GM06990 (cell line): Measurements from ENCODE around the gene ZGRF1.
"Not testable (repeated sequence)": the region's sequence is repeated elsewhere in the genome, so short reads cannot be mapped to it uniquely, and the experiment has no call there.

ENCODE experiments used
- DNase-seq: peaks from one replicate; pipeline ENCODE4 v3.0.0-alpha.2; 2011; ENCODE audit not compliant: insufficient read length; ENCODE audit errors: extremely low read depth
- H3K27me3 ChIP-seq: replicated peaks from 2 replicates; pipeline ENCODE4 v1.6.0; 2011; ENCODE audit warnings: low read length; ENCODE audit not compliant: control insufficient read depth, insufficient read depth
- H3K36me3 ChIP-seq: 2 replicates; pipeline ENCODE4 v1.5.1; 2011; ENCODE audit warnings: low read length; ENCODE audit not compliant: control insufficient read depth, insufficient read depth
- H3K4me3 ChIP-seq: replicated peaks from 2 replicates; pipeline ENCODE4 v1.5.1; 2011; ENCODE audit warnings: low read depth, mild to moderate bottlenecking, control low read depth, low read length
- CTCF ChIP-seq: IDR thresholded peaks from 2 replicates; pipeline ENCODE4 v1.5.1; 2011; ENCODE audit warnings: low read length, control low read depth, mild to moderate bottlenecking, inconsistent platforms; ENCODE audit not compliant: insufficient read depth, poor library complexity, severe bottlenecking

Gene ZGRF1

GRCh38 chr4:112633477-112634235 is 3.1 kb downstream of the ZGRF1 start:
- peak; percentile 46 for TF ChIP-seq CTCF
- Histone ChIP-seq H3K4me3 (no peak overlapping the region), H3K36me3 (peaks cover 1% of the 10 kb centered on the region; the same call in 1 of the 2 replicates)

GRCh38 chr4:112626228-112626627 is 10.5 kb downstream of the ZGRF1 start:
- H3K27me3 ChIP-seq, result no peaks in the 10 kb centered on the region
- peaks cover 1% of the 10 kb centered on the region; the same call in 1 of the 2 replicates for H3K36me3 ChIP-seq
- no peak for TF ChIP-seq CTCF
- H3K4me3 ChIP-seq, result no peak overlapping the region
- no peak for DNase-seq

More at GRCh38 chr4:112633477-112634235, 3.1 kb downstream of the ZGRF1 start:
- no peaks in the 10 kb centered on the region for H3K27me3 ChIP-seq
- DNase-seq, result peak; percentile 19

- Histone ChIP-seq H3K4me3 (no peak overlapping the region), H3K27me3 (no peaks in the 10 kb centered on the region), H3K36me3 (peaks cover 2% of the 10 kb centered on the region; the same call in 1 of the 2 replicates)
- DNase-seq, result no peak
- no peak for TF ChIP-seq CTCF
These were observed 19.7 kb downstream of the ZGRF1 start for GRCh38 chr4:112616984-112617383.

GRCh38 chr4:112612814-112613213 is 23.9 kb downstream of the ZGRF1 start:
- DNase-seq, H3K27me3 ChIP-seq, H3K4me3 ChIP-seq, H3K36me3 ChIP-seq: not testable (repeated sequence)

- TF ChIP-seq CTCF, result peak; percentile 67
- no peak overlapping the region for H3K4me3 ChIP-seq
- DNase-seq, result no peak
- H3K36me3 ChIP-seq, result no peaks in the 10 kb centered on the region
- H3K27me3 ChIP-seq, result no peaks in the 10 kb centered on the region
These were observed 32.1 kb downstream of the ZGRF1 start for GRCh38 chr4:112604589-112604988.

GRCh38 chr4:112594993-112595392 is 41.7 kb downstream of the ZGRF1 start:
- Histone ChIP-seq H3K27me3 (no peaks in the 10 kb centered on the region), H3K4me3 (no peak overlapping the region), H3K36me3 (no peaks in the 10 kb centered on the region)
- no peak for DNase-seq
- no peak for TF ChIP-seq CTCF
